RWPE2 (cell line): Measurements from ENCODE around the gene ADRM1.

ENCODE experiments used
- ATAC-seq: fragments of 200-7000 bp; cut with Tn5 transposase; 3 replicates; pipeline ENCODE4 v1.9.1; 2021; ENCODE audit warnings: low read depth
- DNase-seq: peaks from one replicate; pipeline ENCODE4 v3.0.0-alpha.2; 2020; ENCODE audit warnings: low spot score
- H3K27ac ChIP-seq: fragments of 450-650 bp; 2 replicates; pipeline ENCODE4 v1.5.1; 2017; ENCODE audit warnings: mild to moderate bottlenecking; ENCODE audit not compliant: poor library complexity, severe bottlenecking
- H3K27me3 ChIP-seq: fragments of 250-450 bp; sonication (Bioruptor Pico); 2 replicates; pipeline ENCODE4 v1.5.1; 2021; ENCODE audit warnings: mild to moderate bottlenecking, moderate library complexity; ENCODE audit not compliant: insufficient read depth, poor library complexity, severe bottlenecking
- H3K36me3 ChIP-seq: fragments of 250-450 bp; sonication (Bioruptor Pico); 2 replicates; pipeline ENCODE4 v1.5.1; 2020; ENCODE audit warnings: low read depth, mild to moderate bottlenecking, moderate library complexity
- H3K4me1 ChIP-seq: fragments of 250-450 bp; sonication (Bioruptor Pico); 2 replicates; pipeline ENCODE4 v1.5.1; 2021; ENCODE audit warnings: mild to moderate bottlenecking, moderate library complexity; ENCODE audit not compliant: insufficient read depth, poor library complexity, severe bottlenecking
- H3K4me3 ChIP-seq: fragments of 250-450 bp; sonication (Bioruptor Pico); 2 replicates; pipeline ENCODE4 v1.5.1; 2021; ENCODE audit warnings: mild to moderate bottlenecking, moderate library complexity; ENCODE audit not compliant: severe bottlenecking
- H3K9me3 ChIP-seq: fragments of 250-450 bp; sonication (Bioruptor Pico); 2 replicates; pipeline ENCODE4 v1.5.1; 2021; ENCODE audit warnings: mild to moderate bottlenecking, moderate library complexity; ENCODE audit not compliant: severe bottlenecking
- TF ChIP-seq, protein P1 (sequence below): fragments of 450-650 bp; IDR thresholded peaks from one replicate; pipeline ENCODE4 v1.5.1; 2017; ENCODE audit warnings: mild to moderate bottlenecking, moderate library complexity; ENCODE audit not compliant: poor library complexity, severe bottlenecking

The ADRM1 gene

GRCh38 chr20:62333820-62334595 lies 31.2 kb downstream of the ADRM1 start:
- Histone ChIP-seq H3K4me1 (no peaks in the 10 kb centered on the region), H3K4me3 (no peak overlapping the region), H3K27me3 (no peaks in the 10 kb centered on the region), H3K9me3 (no peaks in the 10 kb centered on the region), H3K27ac (no peak overlapping the region), H3K36me3 (peaks cover 96% of the 10 kb centered on the region)
- ATAC-seq: 0 out of 3 replicates have a peak, but pooled peaks have one; percentile 1
- TF ChIP-seq, protein P1, sequence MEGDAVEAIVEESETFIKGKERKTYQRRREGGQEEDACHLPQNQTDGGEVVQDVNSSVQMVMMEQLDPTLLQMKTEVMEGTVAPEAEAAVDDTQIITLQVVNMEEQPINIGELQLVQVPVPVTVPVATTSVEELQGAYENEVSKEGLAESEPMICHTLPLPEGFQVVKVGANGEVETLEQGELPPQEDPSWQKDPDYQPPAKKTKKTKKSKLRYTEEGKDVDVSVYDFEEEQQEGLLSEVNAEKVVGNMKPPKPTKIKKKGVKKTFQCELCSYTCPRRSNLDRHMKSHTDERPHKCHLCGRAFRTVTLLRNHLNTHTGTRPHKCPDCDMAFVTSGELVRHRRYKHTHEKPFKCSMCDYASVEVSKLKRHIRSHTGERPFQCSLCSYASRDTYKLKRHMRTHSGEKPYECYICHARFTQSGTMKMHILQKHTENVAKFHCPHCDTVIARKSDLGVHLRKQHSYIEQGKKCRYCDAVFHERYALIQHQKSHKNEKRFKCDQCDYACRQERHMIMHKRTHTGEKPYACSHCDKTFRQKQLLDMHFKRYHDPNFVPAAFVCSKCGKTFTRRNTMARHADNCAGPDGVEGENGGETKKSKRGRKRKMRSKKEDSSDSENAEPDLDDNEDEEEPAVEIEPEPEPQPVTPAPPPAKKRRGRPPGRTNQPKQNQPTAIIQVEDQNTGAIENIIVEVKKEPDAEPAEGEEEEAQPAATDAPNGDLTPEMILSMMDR: no peak
- peak; percentile 88 for DNase-seq

DNA sequence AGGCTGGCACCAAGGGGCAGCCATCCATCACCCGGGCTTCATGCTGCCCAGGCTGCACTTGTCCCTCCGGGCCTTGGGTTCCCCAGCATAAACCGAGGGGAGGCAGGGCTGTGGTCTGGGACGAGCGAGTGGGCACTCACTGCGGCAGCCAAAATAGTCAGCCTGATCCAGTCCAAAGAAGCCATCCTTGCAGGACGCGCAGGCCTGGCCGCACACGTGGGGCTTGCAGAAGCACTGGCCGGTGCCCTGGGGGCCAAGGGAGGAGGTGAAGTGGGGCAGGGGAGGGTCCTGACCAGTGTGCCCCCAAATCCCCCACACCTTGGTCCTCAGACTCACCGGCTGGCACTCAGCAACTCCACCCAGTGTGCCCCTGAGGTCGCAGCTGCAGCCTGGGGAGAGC lies 32.1 kb downstream of the ADRM1 start:
- peak; percentile 0; the same call in 1 of the 3 replicates for ATAC-seq
- Histone ChIP-seq H3K27me3 (no peaks in the 10 kb centered on the region), H3K9me3 (no peaks in the 10 kb centered on the region), H3K27ac (no peak overlapping the region), H3K4me3 (no peak overlapping the region), H3K36me3 (peaks cover 96% of the 10 kb centered on the region), H3K4me1 (no peaks in the 10 kb centered on the region)
- peak; percentile 86 for DNase-seq
- TF ChIP-seq, protein P1: no peak

DNA sequence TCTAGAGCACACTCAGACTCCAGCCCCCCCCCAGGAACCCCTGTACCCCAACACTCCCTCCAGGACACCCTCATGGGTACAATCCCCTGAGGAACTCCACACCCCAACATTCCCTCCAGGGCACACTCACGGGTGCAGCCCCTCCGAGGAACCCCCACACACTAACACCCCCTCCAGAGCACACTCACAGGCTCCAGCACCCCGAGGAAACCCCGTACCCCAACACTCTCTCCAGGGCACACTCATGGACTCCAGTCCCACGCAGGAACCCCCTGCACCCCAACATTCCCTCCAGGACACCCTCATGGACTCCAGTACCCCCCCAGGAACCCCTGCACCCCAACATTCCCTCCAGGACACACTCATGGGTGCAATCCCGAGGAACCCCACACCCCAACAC lies 32.7 kb downstream of the ADRM1 start:
- no peaks in the 10 kb centered on the region for H3K27me3 ChIP-seq
- ATAC-seq (no peak), DNase-seq (no peak)
- H3K27ac ChIP-seq: no peak overlapping the region
- TF ChIP-seq, protein P1: no peak
- no peak overlapping the region for H3K4me3 ChIP-seq
- peaks cover 96% of the 10 kb centered on the region for H3K36me3 ChIP-seq
- no peaks in the 10 kb centered on the region for H3K9me3 ChIP-seq
- no peaks in the 10 kb centered on the region for H3K4me1 ChIP-seq

DNA sequence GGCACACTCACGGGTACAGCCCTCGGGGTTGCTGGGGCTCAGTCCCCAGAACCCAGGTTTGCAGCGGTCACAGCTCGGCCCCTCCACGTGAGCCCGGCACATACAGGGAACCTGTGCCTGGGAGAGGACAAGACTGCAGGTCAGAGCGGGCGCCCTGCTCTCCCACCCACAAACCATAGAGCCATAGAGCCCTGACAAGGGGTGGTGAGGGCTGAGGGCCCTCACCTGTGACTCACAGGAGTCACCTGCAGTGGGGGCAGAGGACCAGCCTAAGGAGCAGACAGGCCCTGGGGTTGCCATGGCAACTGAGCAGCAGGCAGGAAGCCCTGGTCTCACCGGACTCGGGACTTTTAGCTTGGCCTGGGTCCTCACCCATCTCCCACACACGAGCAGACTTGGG lies 33.5 kb downstream of the ADRM1 start:
- H3K4me1 ChIP-seq: no peaks in the 10 kb centered on the region
- TF ChIP-seq, protein P1: no peak
- no peak overlapping the region for H3K4me3 ChIP-seq
- H3K27ac ChIP-seq: no peak overlapping the region
- no peaks in the 10 kb centered on the region for H3K27me3 ChIP-seq
- DNase-seq (no peak), ATAC-seq (peak; percentile 4; the same call in 2 of the 3 replicates)
- H3K36me3 ChIP-seq: peaks cover 98% of the 10 kb centered on the region
- H3K9me3 ChIP-seq: no peaks in the 10 kb centered on the region

DNA sequence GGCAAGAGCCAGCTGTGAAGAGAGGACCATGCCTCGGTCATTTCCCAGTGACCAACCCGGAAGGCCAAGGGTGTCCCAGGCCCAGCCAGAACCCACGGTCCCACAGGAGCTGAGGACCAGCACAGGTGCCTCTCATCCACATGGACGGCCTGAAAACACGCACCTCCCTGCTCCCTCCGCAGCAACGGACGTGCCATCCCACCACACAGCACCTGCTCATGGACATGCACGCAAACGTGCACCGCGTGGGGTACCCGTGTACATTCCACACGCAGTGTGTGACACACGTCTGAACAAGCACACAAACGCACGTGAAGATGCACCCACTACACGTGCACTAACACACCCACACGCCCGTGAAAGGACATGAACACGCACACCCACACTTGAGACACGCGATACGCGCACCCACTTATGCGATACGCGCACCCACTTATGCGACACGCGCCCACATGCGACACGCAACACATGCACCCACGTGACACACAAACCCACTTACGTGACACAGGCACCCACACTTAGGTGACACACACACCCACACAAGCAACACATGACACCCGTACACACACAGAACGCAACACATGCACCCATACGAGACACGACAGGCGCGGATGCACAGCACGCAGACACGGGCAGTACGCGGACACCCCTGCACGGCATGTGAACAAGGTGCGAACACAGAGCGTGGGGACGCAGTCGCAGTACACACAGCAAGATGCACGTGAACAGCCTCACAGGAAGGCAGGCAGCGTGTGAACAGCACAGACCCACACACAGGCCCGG lies 34.2 kb downstream of the ADRM1 start:
- no peak overlapping the region for H3K4me3 ChIP-seq
- ATAC-seq: no peak; the same call in 2 of the 3 replicates
- no peaks in the 10 kb centered on the region for H3K9me3 ChIP-seq
- no peaks in the 10 kb centered on the region for H3K27me3 ChIP-seq
- DNase-seq: peak; percentile 87
- TF ChIP-seq, protein P1: no peak
- H3K36me3 ChIP-seq: peaks cover 98% of the 10 kb centered on the region
- no peaks in the 10 kb centered on the region for H3K4me1 ChIP-seq
- H3K27ac ChIP-seq: no peak overlapping the region
